GM12864 (cell line): ENCODE measurements around the gene CDC25A.

Experiments
- DNase-seq: peaks from one replicate; pipeline ENCODE4 v3.0.0-alpha.2; 2011; ENCODE audit warnings: low read depth
- H3K4me3 ChIP-seq: 2 replicates; pipeline ENCODE4 v1.5.1; 2011; ENCODE audit warnings: mild to moderate bottlenecking, low read depth, low read length, control low read depth
- TF ChIP-seq, protein P1 (sequence below): IDR thresholded peaks from 2 replicates; pipeline ENCODE4 v1.5.1; 2011; ENCODE audit warnings: low read depth, mild to moderate bottlenecking, moderate library complexity, low read length, control low read depth, inconsistent platforms; ENCODE audit errors: missing control alignments

CDC25A gene

DNA sequence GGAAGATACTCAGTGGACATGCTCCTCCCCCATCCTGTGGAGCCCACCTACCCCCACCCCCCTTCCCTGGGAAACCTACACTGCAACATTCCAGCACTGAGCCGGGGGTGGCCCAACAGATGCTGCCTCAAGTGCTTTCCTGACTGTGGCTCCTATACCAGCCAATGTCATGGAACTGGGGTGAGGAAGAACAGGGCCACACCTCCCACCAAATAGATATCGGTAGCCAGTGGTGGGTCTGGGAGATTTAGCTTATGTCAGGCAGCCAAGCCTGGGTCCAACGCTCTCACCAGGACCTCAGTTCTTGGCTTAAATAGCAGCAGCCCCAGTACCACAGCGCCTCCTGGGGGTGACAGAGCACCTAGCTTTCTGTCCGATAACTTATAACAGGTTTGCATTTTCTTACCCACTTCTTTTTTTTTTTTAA lies 30.3 kb downstream of the CDC25A start:
- no peak overlapping the region for H3K4me3 ChIP-seq
- TF ChIP-seq, protein P1, sequence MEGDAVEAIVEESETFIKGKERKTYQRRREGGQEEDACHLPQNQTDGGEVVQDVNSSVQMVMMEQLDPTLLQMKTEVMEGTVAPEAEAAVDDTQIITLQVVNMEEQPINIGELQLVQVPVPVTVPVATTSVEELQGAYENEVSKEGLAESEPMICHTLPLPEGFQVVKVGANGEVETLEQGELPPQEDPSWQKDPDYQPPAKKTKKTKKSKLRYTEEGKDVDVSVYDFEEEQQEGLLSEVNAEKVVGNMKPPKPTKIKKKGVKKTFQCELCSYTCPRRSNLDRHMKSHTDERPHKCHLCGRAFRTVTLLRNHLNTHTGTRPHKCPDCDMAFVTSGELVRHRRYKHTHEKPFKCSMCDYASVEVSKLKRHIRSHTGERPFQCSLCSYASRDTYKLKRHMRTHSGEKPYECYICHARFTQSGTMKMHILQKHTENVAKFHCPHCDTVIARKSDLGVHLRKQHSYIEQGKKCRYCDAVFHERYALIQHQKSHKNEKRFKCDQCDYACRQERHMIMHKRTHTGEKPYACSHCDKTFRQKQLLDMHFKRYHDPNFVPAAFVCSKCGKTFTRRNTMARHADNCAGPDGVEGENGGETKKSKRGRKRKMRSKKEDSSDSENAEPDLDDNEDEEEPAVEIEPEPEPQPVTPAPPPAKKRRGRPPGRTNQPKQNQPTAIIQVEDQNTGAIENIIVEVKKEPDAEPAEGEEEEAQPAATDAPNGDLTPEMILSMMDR = peak; percentile 76
- DNase-seq = peak; percentile 15

DNA sequence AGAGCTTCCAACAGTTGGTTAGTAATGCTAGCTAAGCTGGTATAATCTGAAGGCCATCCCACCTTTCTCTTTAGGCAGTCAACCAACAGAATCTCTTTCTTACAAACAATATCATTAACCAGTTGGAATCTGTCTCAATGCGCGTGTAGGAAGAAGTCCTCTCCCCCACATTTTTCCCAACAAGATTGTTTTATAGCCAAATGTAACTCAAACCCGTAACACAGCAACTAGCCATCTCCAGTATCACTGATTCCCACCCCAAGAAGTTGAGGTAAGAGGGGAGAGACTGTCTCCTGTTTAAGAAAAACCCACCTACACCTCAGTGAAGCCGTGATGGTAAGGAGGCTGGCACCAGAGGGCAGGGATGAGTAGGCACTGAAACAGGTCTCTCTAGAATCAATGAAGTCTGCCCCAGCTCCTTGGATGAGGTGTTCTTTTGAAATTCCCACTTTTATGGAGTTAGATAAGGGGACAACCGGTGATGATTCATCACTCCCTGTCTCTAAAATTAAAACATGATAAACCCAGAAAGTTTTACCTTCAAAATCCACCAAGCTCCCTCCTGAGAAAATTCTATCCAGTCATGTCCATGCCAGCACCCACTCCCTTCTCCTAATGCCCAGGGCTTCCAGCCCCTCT lies 30.9 kb downstream of the CDC25A start:
- H3K4me3 ChIP-seq = no peak overlapping the region
- TF ChIP-seq, protein P1 = no peak
- no peak for DNase-seq

DNA sequence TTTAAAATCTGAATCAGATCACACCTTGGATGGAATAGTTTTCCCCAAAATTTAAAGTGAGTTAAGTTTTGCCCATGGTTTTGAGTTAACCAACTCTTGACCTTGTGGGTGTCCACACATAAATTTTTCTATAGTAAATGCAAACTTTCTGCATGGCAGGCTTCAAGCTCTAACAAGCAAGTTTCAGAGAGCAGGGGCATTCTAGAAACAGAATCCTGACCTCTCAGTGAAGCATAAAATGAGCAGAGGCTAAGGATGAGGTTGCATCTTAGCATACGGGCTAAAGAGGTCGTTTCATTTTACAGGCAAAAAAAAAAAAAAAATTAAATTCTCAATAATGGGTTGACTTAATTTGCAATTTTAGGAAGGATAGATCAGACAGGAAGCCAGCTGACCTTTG lies 32.1 kb downstream of the CDC25A start:
- TF ChIP-seq, protein P1 = no peak
- DNase-seq = no peak
- no peak overlapping the region for H3K4me3 ChIP-seq

DNA sequence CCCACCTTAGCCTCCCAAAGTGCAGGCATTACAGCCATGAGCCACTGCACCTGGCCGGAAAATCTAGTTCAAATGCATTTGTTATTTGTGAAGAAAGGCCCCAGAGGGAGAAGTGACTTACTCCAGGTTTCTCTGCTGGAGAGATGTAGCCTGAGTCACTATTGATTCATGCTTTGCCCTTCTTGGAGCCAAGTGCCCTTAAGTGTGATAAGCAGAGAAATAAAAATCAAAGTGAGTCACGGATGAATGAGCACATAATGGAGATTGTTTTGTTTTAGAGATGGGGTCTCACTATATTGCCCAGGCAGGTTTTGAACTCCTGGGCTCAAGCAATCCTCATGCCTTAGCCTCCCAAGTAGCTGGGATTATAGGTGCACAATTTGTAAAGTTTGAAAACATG lies 33.1 kb downstream of the CDC25A start:
- no peak overlapping the region for H3K4me3 ChIP-seq
- TF ChIP-seq, protein P1 = no peak
- DNase-seq = no peak

DNA sequence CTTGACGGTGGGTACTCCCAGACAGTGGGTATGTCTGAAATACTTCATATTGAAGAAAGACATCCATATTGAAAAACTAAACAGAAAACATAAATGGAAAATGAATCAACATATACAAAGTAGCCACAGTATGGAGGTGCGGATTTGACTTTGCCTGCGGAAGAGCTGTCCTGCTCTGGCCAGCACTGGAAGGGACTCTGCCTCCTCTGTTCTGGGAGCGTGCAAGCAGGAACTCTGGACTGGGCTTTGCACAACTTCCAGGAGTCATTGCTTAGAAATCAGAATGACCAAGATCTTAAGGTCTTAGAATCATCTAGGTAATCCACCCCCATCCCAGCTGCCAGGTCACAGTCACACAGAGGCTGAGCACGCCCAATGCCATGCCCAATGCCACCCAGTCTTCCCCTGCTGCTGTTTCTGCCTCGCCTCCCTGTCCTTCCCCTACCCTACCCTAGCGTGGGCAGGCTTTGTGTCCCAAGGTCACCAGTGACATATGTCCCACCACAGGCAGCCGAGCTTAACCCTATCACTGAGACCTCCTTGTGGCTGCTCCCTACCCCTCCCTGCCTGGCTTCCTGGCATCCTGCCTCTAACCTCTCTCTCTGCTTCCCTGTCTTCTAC lies 36.3 kb downstream of the CDC25A start:
- no peak for DNase-seq
- TF ChIP-seq, protein P1 = no peak
- no peak overlapping the region for H3K4me3 ChIP-seq

DNA sequence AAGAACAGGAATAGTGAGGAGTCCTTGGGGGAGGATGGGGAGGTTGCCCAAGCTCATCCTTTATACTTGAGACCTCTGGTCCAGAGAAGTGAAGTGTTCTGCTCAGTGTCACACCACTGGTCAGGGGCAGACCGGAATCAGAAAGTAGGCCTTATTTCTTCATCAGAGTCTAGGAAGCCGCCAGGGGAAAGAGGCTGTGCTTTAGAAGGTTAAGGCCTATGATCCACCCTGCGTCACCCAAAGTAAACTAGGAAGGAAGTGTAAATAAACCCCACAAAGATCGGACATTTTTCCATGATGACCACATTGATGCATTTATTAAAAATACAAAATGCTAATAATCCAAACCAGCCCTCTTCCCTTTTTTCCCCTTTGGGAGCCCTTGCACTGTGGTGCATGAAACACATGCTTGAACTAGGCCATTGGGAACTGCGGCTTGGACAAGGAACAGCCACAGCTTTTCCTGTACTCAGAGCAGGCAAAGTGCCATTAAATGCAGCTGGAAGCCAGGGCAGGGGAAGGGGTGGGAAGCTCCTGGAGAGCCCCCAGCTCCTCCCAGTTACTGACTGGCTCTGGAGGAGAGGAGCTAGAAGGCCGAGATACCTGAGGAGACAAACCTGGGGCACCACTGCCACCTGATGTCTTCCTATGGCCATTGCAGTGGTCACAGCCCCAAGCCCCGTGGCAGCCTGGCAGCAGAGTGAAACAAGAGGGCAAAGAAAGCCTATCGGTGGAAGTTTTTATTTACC lies 37.0 kb downstream of the CDC25A start:
- DNase-seq = peak; percentile 55
- H3K4me3 ChIP-seq = no peak overlapping the region
- TF ChIP-seq, protein P1 = peak; percentile 92
